A549 (cell line): ENCODE data around the gene ACSL3. TPM values are rescaled to one million over a fixed set of nuclear protein-coding genes. Genes with fewer than 3 reads are reported as not detected.

Experiments used
- ATAC-seq, 2 experiments: fragments of 200-7000 bp in 1 of 2; fragments of >200 bp in 1 of 2; cut with Nextera tagmentation in 1 of 2; cut with Tn5 transposase in 1 of 2; 3 replicates each; pipeline versions ENCODE4 v1.8.0 to v1.9.1; 2018 to 2020; ENCODE audit warnings: mild to moderate bottlenecking in 1 of 2, moderate library complexity in 1 of 2
- CTCF ChIA-PET: fragments of 300-600 bp; sonication (Branson Sonifier 250); formaldehyde crosslinking; extraction: SDS; loops from one replicate; lab custom pipeline; 2021; ENCODE audit warnings: antibody characterized with exemption, inconsistent platforms; lab: Yijun Ruan, JAX
- POLR2A ChIA-PET: fragments of 350-600 bp; formaldehyde crosslinking; extraction: SDS; loops from one replicate; lab custom pipeline; 2021; ENCODE audit warnings: antibody characterized with exemption, inconsistent platforms; lab: Yijun Ruan, JAX
- DNase-seq, 2 experiments: peaks; one replicate each; pipeline versions ENCODE4 v3.0.0 to v3.0.0-alpha.2; 2011 to 2016; ENCODE audit warnings: low read depth in 1 of 2, low spot score in 1 of 2
- FAIRE-seq: peaks from 2 replicates; lab custom pipeline; 2011; peaks lifted over from hg19 to GRCh38; lab: Jason Lieb, UNC
- H3K27ac ChIP-seq, 2 experiments: fragments of >200 bp; sonication (Bioruptor Twin); formaldehyde crosslinking; 3 replicates each; pipeline ENCODE4 v1.5.1; 2016 to 2017
- H3K4me1 ChIP-seq: fragments of >200 bp; sonication (Bioruptor Twin); formaldehyde crosslinking; 3 replicates; pipeline ENCODE4 v1.6.1; 2016
- H3K4me2 ChIP-seq: fragments of >200 bp; sonication (Bioruptor Twin); formaldehyde crosslinking; 3 replicates; pipeline ENCODE4 v1.6.1; 2016
- H3K4me3 ChIP-seq: fragments of >200 bp; sonication (Bioruptor Twin); formaldehyde crosslinking; 3 replicates; pipeline ENCODE4 v1.5.1; 2016
- H3K9me3 ChIP-seq: fragments of >200 bp; sonication (Bioruptor Twin); formaldehyde crosslinking; 3 replicates; pipeline ENCODE4 v1.6.1; 2016
- BHLHE40 ChIP-seq: IDR thresholded peaks from 2 replicates; pipeline ENCODE4 v1.6.1; 2012; ENCODE audit warnings: low read depth, low read length, inconsistent platforms
- CHD2 ChIP-seq: fragments of 150-350 bp; IDR thresholded peaks from 2 replicates; pipeline ENCODE4 v1.6.1; 2014; ENCODE audit warnings: low read length; ENCODE audit not compliant: partially characterized antibody
- EHF ChIP-seq: fragments of 250-450 bp; sonication (Bioruptor Pico); IDR thresholded peaks from 2 replicates; pipeline ENCODE4 v1.5.0; 2020; ENCODE audit warnings: mild to moderate bottlenecking
- ELK1 ChIP-seq: fragments of 150-350 bp; IDR thresholded peaks from 2 replicates; pipeline ENCODE4 v1.6.1; 2014; ENCODE audit warnings: low read depth, mild to moderate bottlenecking, low read length
- EP300 ChIP-seq, 2 experiments: fragments of >200 bp; sonication (Bioruptor Twin); formaldehyde crosslinking; IDR thresholded peaks; 2 replicates in 1 of 2; 3 replicates in 1 of 2; pipeline ENCODE4 v1.6.1; 2016 to 2017
- ESRRA ChIP-seq: fragments of 150-350 bp; IDR thresholded peaks from 2 replicates; pipeline ENCODE4 v1.6.1; 2014; ENCODE audit warnings: mild to moderate bottlenecking, low read length, borderline replicate concordance
- FOSB ChIP-seq: fragments of 250-450 bp; sonication (Bioruptor Pico); IDR thresholded peaks from 2 replicates; pipeline ENCODE4 v1.5.0; 2020; ENCODE audit warnings: mild to moderate bottlenecking, moderate library complexity
- FOSL2 ChIP-seq, 2 experiments: fragments of 450-650 bp in 1 of 2; fragments of >200 bp in 1 of 2; sonication (Bioruptor Twin) in 1 of 2; formaldehyde crosslinking; IDR thresholded peaks; 2 replicates each; pipeline versions ENCODE4 v1.5.0 to v1.6.1; 2016 to 2020; ENCODE audit warnings: mild to moderate bottlenecking in 1 of 2, moderate library complexity in 1 of 2
- FOXS1 ChIP-seq: fragments of 250-450 bp; sonication (Bioruptor Pico); IDR thresholded peaks from 2 replicates; pipeline ENCODE4 v1.5.0; 2020; ENCODE audit warnings: mild to moderate bottlenecking, moderate library complexity
- HOXA7 ChIP-seq: fragments of 250-450 bp; sonication (Bioruptor Pico); IDR thresholded peaks from 2 replicates; pipeline ENCODE4 v1.5.0; 2020; ENCODE audit warnings: mild to moderate bottlenecking, moderate library complexity
- HOXB13 ChIP-seq: fragments of 250-450 bp; sonication (Bioruptor Pico); IDR thresholded peaks from 2 replicates; pipeline ENCODE4 v1.5.0; 2020; ENCODE audit warnings: low read depth, mild to moderate bottlenecking, moderate library complexity
- HOXB5 ChIP-seq: fragments of 250-450 bp; sonication (Bioruptor Pico); IDR thresholded peaks from 2 replicates; pipeline ENCODE4 v1.5.0; 2020; ENCODE audit warnings: mild to moderate bottlenecking, moderate library complexity
- JUN ChIP-seq, 2 experiments: fragments of >200 bp; sonication (Bioruptor Twin); formaldehyde crosslinking; IDR thresholded peaks; 2 replicates in 1 of 2; 3 replicates in 1 of 2; pipeline ENCODE4 v1.6.1; 2016 to 2017
- JUNB ChIP-seq: fragments of >200 bp; sonication (Bioruptor Twin); formaldehyde crosslinking; IDR thresholded peaks from 2 replicates; pipeline ENCODE4 v1.6.1; 2016
- MAFK ChIP-seq: fragments of 450-650 bp; IDR thresholded peaks from 2 replicates; pipeline ENCODE4 v1.6.1; 2014; ENCODE audit not compliant: partially characterized antibody
- PBX3 ChIP-seq: IDR thresholded peaks from 2 replicates; pipeline ENCODE4 v1.6.1; 2012
- PHF8 ChIP-seq: fragments of 200-600 bp; sonication (generic); IDR thresholded peaks from 2 replicates; pipeline ENCODE4 v1.6.1; 2016; ENCODE audit warnings: low read depth, mild to moderate bottlenecking, antibody characterized with exemption, moderate library complexity, borderline replicate concordance
- REST ChIP-seq: fragments of 200-600 bp; sonication (generic); IDR thresholded peaks from 2 replicates; pipeline ENCODE4 v1.6.1; 2016; ENCODE audit warnings: antibody characterized with exemption, mild to moderate bottlenecking, moderate library complexity
- RFX5 ChIP-seq: fragments of 450-650 bp; IDR thresholded peaks from 2 replicates; pipeline ENCODE4 v1.7.1; 2014; ENCODE audit warnings: antibody characterized with exemption, mild to moderate bottlenecking, moderate library complexity
- TFCP2L1 ChIP-seq: fragments of 250-450 bp; sonication (Bioruptor Pico); IDR thresholded peaks from 2 replicates; pipeline ENCODE4 v1.5.0; 2021; ENCODE audit warnings: mild to moderate bottlenecking
- TP53 ChIP-seq: fragments of 250-450 bp; sonication (Bioruptor Pico); IDR thresholded peaks from 2 replicates; pipeline ENCODE4 v1.5.0; 2021; ENCODE audit warnings: mild to moderate bottlenecking, moderate library complexity
- WGBS: methylation state at CpG from one replicate; pipeline ENCODE4 v1.1.6; 2017; ENCODE audit errors: missing lambda C conversion rate; 5-methylcytosine and 5-hydroxymethylcytosine counted together
- polyA plus RNA-seq, 4 experiments: library from polyadenylated mRNA; depleted of rRNA in 3 of 4; stranded (reverse); fragments of >200 nt; fragmentation: RNase III in 1 of 4; extraction: RNeasy Plus Mini Kit Qiagen cat#74134 plus additional on column Dnase treatment in 1 of 4; gene quantifications; 2 replicates in 3 of 4; 3 replicates in 1 of 4; pipeline ENCODE4 v1.2.3, GENCODE V29; 2011 to 2017

ACSL3 gene
- polyA plus RNA-seq, 2 of the 4 experiments (the other 2 are of a cell fraction) = 142 to 160 TPM

- Histone ChIP-seq H3K9me3 (no peaks in the 10 kb centered on the region), H3K27ac (peak overlapping the region; percentile 26 to 53; a peak in 4 of 6 replicates), H3K4me1 (peaks cover 78% of the 10 kb centered on the region), H3K4me3 (peak overlapping the region; percentile 96; the same call in 1 of the 3 replicates), H3K4me2 (peak overlapping the region; percentile 83)
- TF ChIP-seq ELK1 (no peak), JUN (IDR thresholded peaks at IDR 0.05) (0 out of 5 replicates have a peak, but pooled peaks of 1 of the 2 experiments have one; percentile 17), JUNB (0 out of 2 replicates have a peak, but pooled peaks have one; percentile 20), PBX3 (0 out of 2 replicates have a peak, but pooled peaks have one; percentile 23), RFX5 (no peak), FOSL2 (IDR thresholded peaks at IDR 0.05) (no peak; the same call in 1 of the 2 replicates), FOSL2 (CRISPR knock-in tag; IDR thresholded peaks at IDR 0.05) (peak; percentile 49)
- CTCF ChIA-PET = interaction anchor here (1.0 to 5.4 kb wide), 6 partner anchors 22 to 174 kb away, joined by 3 to 60 read pairs (median 6); no protein-coding TSS in a partner anchor
- DNase-seq = peak in 1 of 2 experiments; percentile 43
- ATAC-seq = no peak
- FAIRE-seq = no peak
- WGBS = 48% methylated on average over 3 of the region's 3 CpGs
- POLR2A ChIA-PET = interaction anchor here (1.3 to 1.5 kb wide), 2 partner anchors 22 to 67 kb away, joined by 3 to 4 read pairs; no protein-coding TSS in a partner anchor
Observed at GRCh38 chr2:222864296-222864695, 3.5 kb downstream of the ACSL3 start.

GRCh38 chr2:222865301-222865700 lies 4.5 kb downstream of the ACSL3 start:
- DNase-seq (no peak), FAIRE-seq (no peak), ATAC-seq (no peak)
- Histone ChIP-seq H3K4me3 (no peak overlapping the region), H3K9me3 (no peaks in the 10 kb centered on the region), H3K4me2 (peak overlapping the region; percentile 83), H3K4me1 (peaks cover 78% of the 10 kb centered on the region), H3K27ac (no peak overlapping the region; a peak in 1 of 6 replicates)
- WGBS = 31% methylated on average over 2 of the region's 2 CpGs
- ChIA-PET POLR2A (no interaction called here), CTCF (interaction anchor here (0.9 to 2.6 kb wide), 5 partner anchors 24 to 68 kb away, joined by 3 to 7 read pairs (median 4); no protein-coding TSS in a partner anchor)
- TF ChIP-seq CHD2 (no peak), ESRRA (no peak), BHLHE40 (no peak), REST (no peak), HOXA7 (CRISPR knock-in tag) (no peak), HOXB5 (CRISPR knock-in tag) (no peak), EHF (CRISPR knock-in tag) (no peak), MAFK (no peak), TFCP2L1 (CRISPR knock-in tag) (no peak), PHF8 (no peak), FOXS1 (CRISPR knock-in tag) (no peak), EP300 (IDR thresholded peaks at IDR 0.05) (no peak), HOXB13 (CRISPR knock-in tag) (no peak), JUNB (no peak), TP53 (CRISPR knock-in tag) (no peak), RFX5 (no peak), FOSB (CRISPR knock-in tag) (no peak)
